Esophagus squamous epithelium (tissue), 4 donors: Measurements from ENCODE around the gene EPHA8.

Experiments
- POLR2A ChIP-seq, 4 donors: fragments of 450-650 bp; IDR thresholded peaks; one replicate each; pipeline ENCODE4 v1.6.1; 2017; ENCODE audit warnings: antibody characterized with exemption in 4 of 4, mild to moderate bottlenecking in 4 of 4, moderate library complexity in 3 of 4
- TF ChIP-seq, protein P1 (sequence below), 6 experiments: fragments of 450-650 bp in 4 of 6; fragments of 200-600 bp in 2 of 6; sonication (generic) in 2 of 6; IDR thresholded peaks; one replicate each; pipeline ENCODE4 v1.5.1; 2016 to 2019; ENCODE audit warnings: antibody characterized with exemption in 6 of 6, mild to moderate bottlenecking in 4 of 6, moderate library complexity in 4 of 6

DNA sequence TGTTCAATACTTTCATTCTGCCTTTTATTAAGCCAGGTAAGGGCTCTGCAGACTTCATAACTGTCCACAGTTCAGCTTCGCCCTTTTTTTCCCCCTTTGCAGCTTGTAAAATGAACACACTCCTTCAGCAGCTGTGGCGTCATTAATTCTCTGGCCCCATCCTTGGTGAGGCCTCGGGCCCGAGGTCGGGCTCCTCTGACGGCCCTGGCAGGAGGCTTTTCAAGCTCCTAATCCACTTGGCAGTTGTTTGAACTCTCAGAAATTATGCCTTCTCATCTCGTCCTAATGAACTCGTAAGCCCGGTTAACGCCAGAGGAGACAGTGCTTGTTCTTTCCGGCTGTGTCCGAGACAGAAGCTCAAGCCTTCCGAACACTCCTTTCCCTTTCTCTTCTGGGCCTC, 18.1 kb upstream of the EPHA8 start:
- TF ChIP-seq, protein P1, sequence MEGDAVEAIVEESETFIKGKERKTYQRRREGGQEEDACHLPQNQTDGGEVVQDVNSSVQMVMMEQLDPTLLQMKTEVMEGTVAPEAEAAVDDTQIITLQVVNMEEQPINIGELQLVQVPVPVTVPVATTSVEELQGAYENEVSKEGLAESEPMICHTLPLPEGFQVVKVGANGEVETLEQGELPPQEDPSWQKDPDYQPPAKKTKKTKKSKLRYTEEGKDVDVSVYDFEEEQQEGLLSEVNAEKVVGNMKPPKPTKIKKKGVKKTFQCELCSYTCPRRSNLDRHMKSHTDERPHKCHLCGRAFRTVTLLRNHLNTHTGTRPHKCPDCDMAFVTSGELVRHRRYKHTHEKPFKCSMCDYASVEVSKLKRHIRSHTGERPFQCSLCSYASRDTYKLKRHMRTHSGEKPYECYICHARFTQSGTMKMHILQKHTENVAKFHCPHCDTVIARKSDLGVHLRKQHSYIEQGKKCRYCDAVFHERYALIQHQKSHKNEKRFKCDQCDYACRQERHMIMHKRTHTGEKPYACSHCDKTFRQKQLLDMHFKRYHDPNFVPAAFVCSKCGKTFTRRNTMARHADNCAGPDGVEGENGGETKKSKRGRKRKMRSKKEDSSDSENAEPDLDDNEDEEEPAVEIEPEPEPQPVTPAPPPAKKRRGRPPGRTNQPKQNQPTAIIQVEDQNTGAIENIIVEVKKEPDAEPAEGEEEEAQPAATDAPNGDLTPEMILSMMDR (IDR thresholded peaks at IDR 0.05), result no peak
- TF ChIP-seq POLR2A (IDR thresholded peaks at IDR 0.05), result no peak
